Glutamatergic neuron (in vitro differentiated cells): ENCODE data around the gene CREBBP. TPM values are rescaled to one million over a fixed set of nuclear protein-coding genes. Genes with fewer than 3 reads are reported as not detected.
A peak's percentile ranks its signal among the peaks of the same experiment; 100 is the strongest.

Experiments
- DNase-seq: peaks from one replicate; pipeline ENCODE4 v3.0.0; 2022
- H3K27ac Mint-ChIP-seq: one replicate; pipeline ENCODE4 v1.8.0; 2020; ENCODE audit warnings: mild to moderate bottlenecking, mixed read lengths, inconsistent platforms; ENCODE audit not compliant: unreplicated experiment
- H3K27me3 Mint-ChIP-seq: one replicate; pipeline ENCODE4 v1.8.0; 2020; ENCODE audit warnings: mild to moderate bottlenecking, moderate library complexity, mixed read lengths, inconsistent platforms; ENCODE audit not compliant: unreplicated experiment
- H3K36me3 Mint-ChIP-seq: one replicate; pipeline ENCODE4 v1.8.0; 2020; ENCODE audit warnings: mild to moderate bottlenecking, mixed read lengths, inconsistent platforms; ENCODE audit not compliant: unreplicated experiment
- H3K4me1 Mint-ChIP-seq: one replicate; pipeline ENCODE4 v1.8.0; 2020; ENCODE audit warnings: mild to moderate bottlenecking, low read depth, mixed read lengths, inconsistent platforms; ENCODE audit not compliant: unreplicated experiment
- H3K4me3 Mint-ChIP-seq: one replicate; pipeline ENCODE4 v1.8.0; 2020; ENCODE audit warnings: mild to moderate bottlenecking, mixed read lengths, inconsistent platforms; ENCODE audit not compliant: unreplicated experiment
- H3K9me3 Mint-ChIP-seq: one replicate; pipeline ENCODE4 v1.8.0; 2020; ENCODE audit warnings: mild to moderate bottlenecking, moderate library complexity, mixed read lengths, inconsistent platforms; ENCODE audit not compliant: unreplicated experiment
- total RNA-seq: library from RNA; stranded (reverse); fragmentation: NEBNext Ultra II Directional; extraction: Animal tissue kit (Norgen Biotek cat#: 25700); gene quantifications from one replicate; pipeline ENCODE4 v1.2.1, GENCODE V29; 2021; ENCODE audit not compliant: unreplicated experiment
- TF ChIP-seq, protein P1 (sequence below): fragments of 200-600 bp; sonication (generic); IDR thresholded peaks from one replicate; pipeline ENCODE4 v1.5.0; 2021; ENCODE audit not compliant: partially characterized antibody, unreplicated experiment

Gene CREBBP
- total RNA-seq, 1 donor from 2014 or later: 96.9 TPM

DNA sequence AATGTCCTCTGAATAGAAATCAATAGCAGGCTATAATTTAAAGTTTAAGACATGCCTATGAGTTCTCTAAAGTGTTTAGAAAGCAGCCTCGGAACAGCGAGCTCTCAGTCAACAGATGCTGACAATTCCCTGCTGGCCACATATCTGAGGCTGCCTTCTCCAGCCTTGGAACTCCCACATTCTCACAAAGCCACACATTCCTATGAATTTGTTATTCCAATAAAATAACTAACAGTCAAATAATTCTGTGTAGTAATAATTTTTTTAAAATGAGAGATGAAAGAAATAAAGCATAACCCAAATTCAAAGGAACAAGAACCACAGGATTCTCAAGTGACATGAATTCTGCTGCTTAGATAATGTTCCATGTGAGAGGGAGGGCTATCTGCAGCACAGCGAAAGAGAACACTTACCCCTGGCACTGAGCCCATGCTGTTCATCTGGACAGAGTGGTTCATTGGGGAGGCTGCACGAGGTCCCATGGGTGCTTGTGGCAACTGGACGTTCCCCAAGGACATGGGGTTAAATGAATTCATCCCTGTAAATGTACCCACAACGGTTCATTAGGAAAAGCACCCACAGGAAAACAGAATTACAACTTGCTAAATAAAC, 106.3 kb downstream of the CREBBP start:
- Mint-ChIP-seq H3K27ac (peak overlapping the region; percentile 0), H3K9me3 (peaks cover 14% of the 10 kb centered on the region), H3K4me3 (no peak overlapping the region), H3K27me3 (peaks cover 3% of the 10 kb centered on the region), H3K4me1 (peaks cover 12% of the 10 kb centered on the region), H3K36me3 (no peaks in the 10 kb centered on the region)
- TF ChIP-seq, protein P1, sequence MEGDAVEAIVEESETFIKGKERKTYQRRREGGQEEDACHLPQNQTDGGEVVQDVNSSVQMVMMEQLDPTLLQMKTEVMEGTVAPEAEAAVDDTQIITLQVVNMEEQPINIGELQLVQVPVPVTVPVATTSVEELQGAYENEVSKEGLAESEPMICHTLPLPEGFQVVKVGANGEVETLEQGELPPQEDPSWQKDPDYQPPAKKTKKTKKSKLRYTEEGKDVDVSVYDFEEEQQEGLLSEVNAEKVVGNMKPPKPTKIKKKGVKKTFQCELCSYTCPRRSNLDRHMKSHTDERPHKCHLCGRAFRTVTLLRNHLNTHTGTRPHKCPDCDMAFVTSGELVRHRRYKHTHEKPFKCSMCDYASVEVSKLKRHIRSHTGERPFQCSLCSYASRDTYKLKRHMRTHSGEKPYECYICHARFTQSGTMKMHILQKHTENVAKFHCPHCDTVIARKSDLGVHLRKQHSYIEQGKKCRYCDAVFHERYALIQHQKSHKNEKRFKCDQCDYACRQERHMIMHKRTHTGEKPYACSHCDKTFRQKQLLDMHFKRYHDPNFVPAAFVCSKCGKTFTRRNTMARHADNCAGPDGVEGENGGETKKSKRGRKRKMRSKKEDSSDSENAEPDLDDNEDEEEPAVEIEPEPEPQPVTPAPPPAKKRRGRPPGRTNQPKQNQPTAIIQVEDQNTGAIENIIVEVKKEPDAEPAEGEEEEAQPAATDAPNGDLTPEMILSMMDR: no peak
- no peak for DNase-seq

DNA sequence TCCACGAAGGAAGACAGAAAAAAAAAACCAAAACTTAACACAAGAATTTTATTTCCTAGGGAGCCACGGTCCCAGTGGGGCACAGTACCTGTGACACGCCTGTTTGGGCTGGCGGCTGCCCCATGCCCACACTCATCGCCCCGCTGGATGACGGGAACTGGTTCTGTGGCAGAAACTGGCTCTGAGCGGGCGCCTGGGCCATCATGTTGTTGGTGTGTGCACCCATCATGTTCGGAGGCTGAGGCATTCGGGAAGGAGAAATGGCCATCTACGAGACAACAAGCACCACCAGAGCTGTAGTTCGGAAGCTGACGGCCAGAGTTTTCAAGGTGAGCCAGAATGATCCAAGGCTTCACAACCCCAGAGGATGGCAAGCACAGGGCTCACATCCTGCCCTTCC, 106.8 kb downstream of the CREBBP start:
- TF ChIP-seq, protein P1: no peak
- no peak for DNase-seq
- peaks cover 14% of the 10 kb centered on the region for H3K9me3 Mint-ChIP-seq
- H3K4me1 Mint-ChIP-seq: peaks cover 12% of the 10 kb centered on the region
- peak overlapping the region; percentile 48 for H3K27ac Mint-ChIP-seq
- H3K4me3 Mint-ChIP-seq: no peak overlapping the region
- H3K36me3 Mint-ChIP-seq: no peaks in the 10 kb centered on the region
- H3K27me3 Mint-ChIP-seq: peaks cover 3% of the 10 kb centered on the region

DNA sequence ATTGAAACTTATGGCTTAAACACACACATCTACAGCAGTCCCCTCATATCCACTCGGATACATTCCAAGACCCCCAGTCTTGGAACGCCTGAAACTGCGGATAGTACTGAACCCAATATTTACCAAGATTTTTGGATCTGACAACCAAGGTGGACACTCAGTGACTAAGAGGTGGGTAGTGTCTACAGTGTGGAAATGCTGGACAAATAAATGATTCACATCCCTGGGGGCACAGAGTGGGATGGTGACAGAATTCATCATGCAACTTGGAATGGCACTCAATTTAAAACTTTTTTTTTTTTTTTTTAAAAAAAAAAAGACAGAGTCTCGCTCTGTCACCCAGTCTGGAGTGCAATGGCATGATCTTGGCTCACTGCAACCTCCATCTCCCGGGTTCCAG, 109.0 kb downstream of the CREBBP start:
- DNase-seq: no peak
- H3K27ac Mint-ChIP-seq: no peak overlapping the region
- H3K9me3 Mint-ChIP-seq: peaks cover 16% of the 10 kb centered on the region
- no peak overlapping the region for H3K4me3 Mint-ChIP-seq
- no peaks in the 10 kb centered on the region for H3K36me3 Mint-ChIP-seq
- H3K27me3 Mint-ChIP-seq: peaks cover 6% of the 10 kb centered on the region
- TF ChIP-seq, protein P1: no peak
- peaks cover 14% of the 10 kb centered on the region for H3K4me1 Mint-ChIP-seq

DNA sequence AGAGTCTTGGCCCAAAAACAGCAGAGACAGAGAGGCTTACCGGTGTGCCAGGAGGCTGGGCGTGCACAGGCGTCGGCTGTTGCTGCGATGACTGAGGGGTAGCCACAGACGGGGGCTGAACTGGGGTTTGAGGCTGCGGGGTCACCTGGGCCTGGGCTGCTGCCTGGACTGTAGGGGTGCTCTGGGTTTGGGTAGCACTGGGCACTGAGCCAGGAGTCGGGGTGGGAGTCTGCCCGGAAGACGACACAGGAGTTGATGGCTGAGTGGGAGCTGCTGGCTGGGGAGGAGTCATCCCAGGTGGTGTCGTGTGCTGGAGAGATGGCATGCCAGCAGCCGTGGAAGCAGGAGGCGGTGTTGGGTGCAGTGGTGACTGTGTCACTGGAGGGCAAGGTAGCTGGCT, 110.0 kb downstream of the CREBBP start:
- H3K27ac Mint-ChIP-seq: no peak overlapping the region

DNA sequence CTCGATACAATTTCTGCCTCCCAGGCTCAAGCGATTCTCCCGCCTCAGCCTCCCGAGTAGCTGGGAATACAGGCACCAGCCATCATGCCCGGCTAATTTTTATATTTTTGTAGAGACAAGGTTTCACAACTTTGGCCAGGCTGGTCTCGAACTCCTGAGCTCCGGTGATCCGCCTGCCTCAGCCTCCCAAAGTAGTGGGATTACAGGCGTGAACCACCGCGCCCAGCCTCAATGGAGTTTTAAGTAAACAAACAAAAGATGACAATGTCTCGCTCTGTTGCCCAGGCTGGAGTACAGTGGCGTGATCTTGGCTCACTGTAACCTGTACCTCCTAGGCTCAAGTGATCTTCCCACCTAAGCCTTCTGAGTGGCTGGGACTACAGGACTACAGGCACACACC, 110.6 kb downstream of the CREBBP start:
- H3K27me3 Mint-ChIP-seq: peaks cover 6% of the 10 kb centered on the region
- H3K4me3 Mint-ChIP-seq: no peak overlapping the region
- no peak overlapping the region for H3K27ac Mint-ChIP-seq
- no peak for DNase-seq
- H3K9me3 Mint-ChIP-seq: peaks cover 16% of the 10 kb centered on the region
- TF ChIP-seq, protein P1: no peak
- H3K4me1 Mint-ChIP-seq: peaks cover 14% of the 10 kb centered on the region
- no peaks in the 10 kb centered on the region for H3K36me3 Mint-ChIP-seq

More for the DNA sequence above, 110.0 kb downstream of the CREBBP start:
- H3K9me3 Mint-ChIP-seq: peaks cover 16% of the 10 kb centered on the region
- no peaks in the 10 kb centered on the region for H3K36me3 Mint-ChIP-seq
- DNase-seq: no peak
- no peak overlapping the region for H3K4me3 Mint-ChIP-seq
- H3K4me1 Mint-ChIP-seq: peaks cover 14% of the 10 kb centered on the region
- TF ChIP-seq, protein P1: no peak
- peaks cover 6% of the 10 kb centered on the region for H3K27me3 Mint-ChIP-seq
